ACC112 (cell line): ENCODE results near the gene PGK1.
"Not testable (repeated sequence)": the region's sequence is repeated elsewhere in the genome, so short reads cannot be mapped to it uniquely, and the experiment has no call there.

Experiments
- H2AFZ ChIP-seq: fragments of 200-600 bp; sonication (generic); one replicate; pipeline ENCODE4 v1.6.0; 2017; ENCODE audit warnings: antibody characterized with exemption, low read length; ENCODE audit not compliant: unreplicated experiment
- H3K27ac ChIP-seq: fragments of 200-600 bp; sonication (generic); 2 replicates; pipeline ENCODE4 v1.5.1; 2014; ENCODE audit warnings: low read depth, mild to moderate bottlenecking, antibody characterized with exemption, low read length, moderate library complexity
- H3K27me3 ChIP-seq: fragments of 200-600 bp; sonication (generic); 2 replicates; pipeline ENCODE4 v1.6.1; 2014; ENCODE audit warnings: mild to moderate bottlenecking, antibody characterized with exemption, low read length, moderate library complexity, mixed read lengths; ENCODE audit not compliant: insufficient read depth
- H3K36me3 ChIP-seq: fragments of 200-600 bp; sonication (generic); 2 replicates; pipeline ENCODE4 v1.6.1; 2016; ENCODE audit warnings: mild to moderate bottlenecking, antibody characterized with exemption, low read length, moderate library complexity, mixed read lengths; ENCODE audit not compliant: insufficient read depth
- H3K4me1 ChIP-seq: fragments of 200-600 bp; sonication (generic); one replicate; pipeline ENCODE4 v1.6.1; 2016; ENCODE audit warnings: low read length, mixed read lengths; ENCODE audit not compliant: insufficient read depth, unreplicated experiment, control insufficient read depth
- H3K4me3 ChIP-seq: fragments of 200-600 bp; sonication (generic); 2 replicates; pipeline ENCODE4 v1.5.1; 2014; ENCODE audit warnings: mild to moderate bottlenecking, low read depth, low read length
- H3K79me2 ChIP-seq: fragments of 200-600 bp; sonication (generic); one replicate; pipeline ENCODE4 v1.6.0; 2016; ENCODE audit warnings: low read length; ENCODE audit not compliant: control insufficient read depth, unreplicated experiment, insufficient read depth

Gene PGK1

DNA sequence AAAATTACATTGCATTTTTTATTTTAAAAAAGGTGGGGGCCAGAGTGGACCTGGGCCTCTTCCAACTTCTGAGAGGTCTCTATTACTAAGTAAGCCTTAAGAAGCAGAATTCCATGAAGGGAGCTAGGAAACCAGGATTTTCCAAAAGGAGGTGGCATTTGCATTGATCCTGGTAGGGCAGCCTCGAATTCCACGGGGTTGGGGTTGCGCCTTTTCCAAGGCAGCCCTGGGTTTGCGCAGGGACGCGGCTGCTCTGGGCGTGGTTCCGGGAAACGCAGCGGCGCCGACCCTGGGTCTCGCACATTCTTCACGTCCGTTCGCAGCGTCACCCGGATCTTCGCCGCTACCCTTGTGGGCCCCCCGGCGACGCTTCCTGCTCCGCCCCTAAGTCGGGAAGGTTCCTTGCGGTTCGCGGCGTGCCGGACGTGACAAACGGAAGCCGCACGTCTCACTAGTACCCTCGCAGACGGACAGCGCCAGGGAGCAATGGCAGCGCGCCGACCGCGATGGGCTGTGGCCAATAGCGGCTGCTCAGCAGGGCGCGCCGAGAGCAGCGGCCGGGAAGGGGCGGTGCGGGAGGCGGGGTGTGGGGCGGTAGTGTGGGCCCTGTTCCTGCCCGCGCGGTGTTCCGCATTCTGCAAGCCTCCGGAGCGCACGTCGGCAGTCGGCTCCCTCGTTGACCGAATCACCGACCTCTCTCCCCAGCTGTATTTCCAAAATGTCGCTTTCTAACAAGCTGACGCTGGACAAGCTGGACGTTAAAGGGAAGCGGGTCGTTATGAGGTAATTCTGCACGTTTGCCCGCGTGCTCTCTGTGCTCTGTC is at the start of gene PGK1:
Gene PGK1 (plus strand): TSS at position 626 of the 824 bp plus-strand sequence. CDS start 93 bp downstream, at position 719.
- Histone ChIP-seq H3K27me3 (no peaks in the 10 kb centered on the region), H2AFZ (peak within 1 kb of the TSS; percentile 75), H3K36me3 (peaks cover 19% of the 10 kb centered on the region), H3K4me1 (peaks cover 9% of the 10 kb centered on the region), H3K27ac (peak within 1 kb of the TSS; percentile 89), H3K4me3 (peak within 1 kb of the TSS; percentile 99), H3K79me2 (peaks cover 48% of the 10 kb centered on the region)

DNA sequence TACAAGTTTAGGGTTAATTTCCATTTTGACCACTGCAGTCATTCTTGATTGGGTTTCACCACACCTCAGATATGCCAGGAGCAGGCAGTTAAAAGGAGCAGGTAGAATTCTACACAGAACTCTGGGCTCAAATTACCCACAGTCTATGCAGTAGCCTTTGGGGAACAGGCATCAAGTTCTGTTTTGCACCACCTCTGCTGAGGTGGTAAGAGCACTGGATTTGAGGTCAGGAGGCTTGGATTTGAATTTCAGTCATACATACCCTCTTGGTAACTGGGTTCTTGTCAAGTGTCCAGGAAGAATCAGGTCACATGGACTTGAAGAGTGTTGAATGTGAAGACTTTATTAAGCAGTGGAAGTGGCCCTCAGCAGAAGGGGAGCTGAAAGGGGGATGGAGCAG is 40.4 kb upstream of the PGK1 start:
- Histone ChIP-seq H2AFZ (no peak overlapping the region), H3K27ac (no peak overlapping the region), H3K79me2 (no peaks in the 10 kb centered on the region), H3K27me3 (no peaks in the 10 kb centered on the region), H3K4me3 (no peak overlapping the region), H3K4me1 (peaks cover 6% of the 10 kb centered on the region), H3K36me3 (no peaks in the 10 kb centered on the region)

DNA sequence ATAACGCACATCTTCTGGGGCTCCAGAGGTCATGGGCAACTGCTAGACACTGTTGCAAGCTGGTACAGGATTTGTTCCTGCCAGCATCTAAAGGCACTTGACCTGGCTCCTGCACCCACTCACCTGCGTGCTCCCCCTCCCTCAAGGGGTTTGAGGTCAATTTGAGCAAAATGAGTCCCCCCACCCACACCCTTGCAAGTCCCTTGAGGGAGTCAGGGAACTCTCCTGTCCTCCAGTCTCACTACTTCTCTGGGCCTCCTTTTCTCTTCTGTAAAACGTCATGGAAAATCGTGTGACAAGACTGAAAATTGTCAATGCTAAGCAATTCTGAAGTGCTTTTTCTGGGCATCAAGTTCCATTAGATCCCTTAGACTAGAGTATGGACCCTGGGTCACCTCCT is 39.9 kb upstream of the PGK1 start:
- Histone ChIP-seq H3K79me2 (no peaks in the 10 kb centered on the region), H3K4me3 (no peak overlapping the region), H3K27me3 (no peaks in the 10 kb centered on the region), H2AFZ (no peak overlapping the region), H3K27ac (no peak overlapping the region), H3K4me1 (peaks cover 6% of the 10 kb centered on the region), H3K36me3 (no peaks in the 10 kb centered on the region)

DNA sequence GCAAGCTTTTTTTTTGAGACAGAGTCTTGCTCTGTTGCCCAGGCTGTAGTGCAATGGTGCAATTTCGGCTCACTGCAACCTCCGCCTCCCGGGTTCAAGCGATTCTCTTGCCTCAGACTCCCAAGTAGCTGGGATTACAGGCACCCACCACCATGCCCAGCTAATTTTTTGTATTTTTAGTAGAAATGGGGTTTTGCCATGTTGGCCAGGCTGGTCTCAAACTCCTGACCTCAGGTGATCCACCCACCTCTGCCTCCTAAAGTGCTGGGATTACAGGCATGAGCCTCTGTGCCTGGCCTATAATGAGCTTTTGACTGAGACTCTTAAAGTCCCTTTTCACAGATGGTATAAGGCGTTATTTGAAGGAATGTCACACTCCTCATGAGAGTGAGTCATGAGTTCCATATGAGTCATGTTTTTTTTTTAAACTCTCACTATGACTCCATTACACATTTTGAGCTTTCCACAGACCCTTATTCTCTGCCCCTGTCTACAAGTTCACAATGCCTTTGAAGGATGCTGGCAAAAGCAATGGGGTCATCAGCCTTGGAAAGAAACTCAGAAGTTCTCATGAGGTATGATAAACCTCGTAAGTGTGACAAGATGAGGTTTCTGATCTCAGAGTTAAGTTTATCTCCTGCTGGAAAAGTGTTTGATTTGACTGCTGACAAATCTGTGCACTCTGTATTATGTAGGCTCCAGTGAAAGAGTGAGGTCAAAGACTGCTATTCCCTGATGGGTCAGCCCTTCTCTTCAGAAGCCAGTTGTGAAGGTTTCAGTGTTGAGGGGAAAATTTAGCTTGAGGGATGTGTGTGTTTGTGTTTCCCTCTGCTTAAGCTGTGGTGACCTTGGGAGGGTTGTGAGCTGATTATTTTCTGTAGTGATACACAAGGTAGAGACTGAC is 39.1 kb upstream of the PGK1 start:
- H3K79me2 ChIP-seq, H3K27me3 ChIP-seq, H3K4me3 ChIP-seq, H3K36me3 ChIP-seq, H3K4me1 ChIP-seq: not testable (repeated sequence)
- H3K27ac ChIP-seq: peak overlapping the region; percentile 87
- H2AFZ ChIP-seq: peak overlapping the region; percentile 31

DNA sequence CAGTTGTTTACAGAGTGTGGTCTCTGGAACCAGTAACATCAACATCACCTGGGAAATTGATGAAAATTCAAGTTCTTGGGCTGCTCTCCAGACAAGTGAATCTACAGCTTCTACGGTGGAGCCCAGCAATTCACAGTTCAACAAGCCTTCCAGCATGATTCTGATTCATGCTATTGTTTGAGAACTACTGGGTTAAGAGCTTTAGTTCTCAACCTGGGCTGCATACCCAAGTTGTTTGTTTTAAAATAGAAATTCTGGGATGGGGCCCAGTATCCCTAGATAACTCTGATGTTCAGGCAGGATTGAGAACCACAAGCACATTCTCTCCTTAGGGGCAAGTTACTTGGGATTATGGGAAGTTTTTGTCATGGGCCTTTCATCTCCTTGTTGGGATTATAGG is 37.9 kb upstream of the PGK1 start:
- Histone ChIP-seq H3K4me3 (no peak overlapping the region), H2AFZ (no peak overlapping the region), H3K36me3 (no peaks in the 10 kb centered on the region), H3K27ac (no peak overlapping the region), H3K4me1 (peaks cover 6% of the 10 kb centered on the region), H3K27me3 (no peaks in the 10 kb centered on the region), H3K79me2 (no peaks in the 10 kb centered on the region)

DNA sequence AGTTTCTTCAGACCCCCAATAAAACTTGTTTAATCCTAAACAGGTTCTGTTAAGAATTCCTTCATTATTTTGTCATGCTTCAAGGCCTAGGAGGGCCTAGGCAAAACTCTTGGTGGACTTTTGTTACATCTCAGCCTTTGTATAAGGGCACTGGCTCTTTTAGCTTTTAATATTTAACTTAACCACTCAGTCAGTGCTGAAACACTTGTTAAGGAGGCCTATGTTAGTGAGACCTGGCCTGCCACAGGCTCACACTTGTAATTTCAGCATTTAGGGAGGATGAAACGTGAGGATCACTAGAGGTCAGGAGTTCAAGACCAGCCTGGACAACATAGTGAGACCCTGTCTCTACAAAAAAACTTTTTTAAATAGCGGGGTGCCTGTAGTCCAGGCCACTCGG is 32.7 kb upstream of the PGK1 start:
- H3K27me3 ChIP-seq: no peaks in the 10 kb centered on the region
- no peak overlapping the region for H3K4me3 ChIP-seq
- H3K79me2 ChIP-seq: no peaks in the 10 kb centered on the region
- H3K36me3 ChIP-seq: no peaks in the 10 kb centered on the region
- no peak overlapping the region for H3K27ac ChIP-seq
- H2AFZ ChIP-seq: no peak overlapping the region
- H3K4me1 ChIP-seq: no peaks in the 10 kb centered on the region

DNA sequence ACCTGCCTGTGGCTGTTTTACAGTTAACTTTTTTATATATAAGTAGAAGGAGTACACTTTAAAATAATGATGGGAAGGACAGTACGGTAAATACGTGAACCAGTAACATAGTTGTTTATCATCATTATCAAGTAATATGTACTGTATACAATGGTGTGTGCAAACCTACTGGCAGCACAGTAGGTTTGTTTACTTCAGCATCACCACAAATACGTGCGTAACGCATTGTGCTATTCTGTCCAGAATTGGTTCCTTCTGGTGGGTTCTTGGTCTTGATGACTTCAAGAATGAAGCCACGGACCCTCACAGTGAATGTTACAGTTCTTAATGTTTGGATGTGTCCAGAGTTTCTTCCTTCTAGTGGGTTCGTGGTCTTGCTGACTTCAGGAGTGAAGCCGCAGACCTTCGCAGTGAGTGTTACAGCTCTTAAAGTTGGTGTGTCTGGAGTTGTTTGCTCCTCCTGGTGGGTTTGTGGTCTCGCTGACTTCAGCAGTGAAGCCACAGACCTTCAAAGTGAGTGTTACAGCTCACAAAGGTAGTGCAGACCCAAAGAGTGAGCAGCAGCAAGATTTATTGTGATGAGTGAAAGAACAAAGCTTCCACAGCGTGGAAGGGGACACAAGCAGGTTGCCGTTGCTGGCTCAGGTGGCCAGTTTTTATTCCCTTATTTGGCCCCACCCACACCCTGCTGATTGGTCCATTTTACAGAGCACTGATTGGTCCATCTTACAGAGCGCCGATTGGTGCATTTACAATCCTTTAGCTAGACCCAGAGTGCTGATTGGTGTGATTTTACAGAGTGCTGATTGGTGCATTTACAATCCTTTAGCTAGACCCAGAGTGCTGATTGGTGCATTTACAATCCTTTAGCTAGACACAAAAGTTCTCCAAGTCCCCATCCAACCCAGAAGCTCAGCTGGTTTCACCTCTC is 30.6 kb upstream of the PGK1 start:
- not testable (repeated sequence) for H3K79me2 ChIP-seq, H3K4me3 ChIP-seq, H3K27me3 ChIP-seq, H2AFZ ChIP-seq, H3K36me3 ChIP-seq, H3K4me1 ChIP-seq, H3K27ac ChIP-seq

DNA sequence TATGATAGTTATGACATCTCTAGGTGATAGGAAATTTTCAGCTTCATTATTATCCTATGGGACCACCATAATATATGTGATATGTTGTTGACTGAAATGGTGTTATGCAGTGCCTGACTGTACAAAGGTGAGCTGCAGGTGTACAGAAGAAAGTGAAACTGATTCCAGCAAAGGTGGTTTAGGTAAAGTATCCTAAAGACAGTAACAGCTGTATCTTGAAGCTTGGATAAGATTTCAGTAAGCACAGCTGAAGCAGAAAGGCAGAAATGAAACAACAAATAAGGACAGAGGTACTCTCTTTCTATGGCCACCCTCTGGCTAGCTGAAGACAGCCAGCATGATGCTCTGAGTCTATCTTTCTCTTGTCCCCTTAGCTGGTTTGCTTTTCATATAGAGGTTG is 30.0 kb upstream of the PGK1 start:
- no peaks in the 10 kb centered on the region for H3K36me3 ChIP-seq
- no peaks in the 10 kb centered on the region for H3K27me3 ChIP-seq
- H3K27ac ChIP-seq: no peak overlapping the region
- H2AFZ ChIP-seq: no peak overlapping the region
- no peaks in the 10 kb centered on the region for H3K79me2 ChIP-seq
- no peak overlapping the region for H3K4me3 ChIP-seq
- H3K4me1 ChIP-seq: no peaks in the 10 kb centered on the region

DNA sequence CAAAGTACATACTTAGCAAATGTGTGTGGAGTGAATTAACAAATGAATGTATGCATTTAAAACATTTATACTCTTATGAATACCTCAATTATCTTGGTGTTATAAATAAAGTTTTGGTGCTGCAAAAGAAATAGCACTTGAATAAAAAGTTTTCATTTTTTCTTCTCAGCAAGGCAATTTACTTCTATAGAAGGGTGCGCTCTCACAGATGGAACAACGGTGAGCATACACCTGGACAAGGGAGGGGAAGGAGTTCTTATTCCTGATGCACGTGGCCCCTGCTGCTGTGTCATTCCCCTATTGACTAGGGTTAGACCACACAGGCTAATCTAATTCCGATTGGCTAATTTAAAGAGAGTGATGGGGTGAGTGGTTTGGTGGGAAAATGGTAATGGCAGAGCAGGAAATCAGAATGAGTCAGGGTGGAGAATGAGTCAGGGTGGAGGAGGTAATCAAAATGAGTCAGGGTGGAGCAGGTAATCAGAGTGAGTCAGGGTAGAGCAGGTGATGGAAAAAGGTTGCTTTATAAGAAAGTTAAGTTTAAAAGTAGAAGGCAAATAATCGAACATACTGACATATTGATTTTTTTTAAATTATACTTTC is 28.2 kb upstream of the PGK1 start:
- Histone ChIP-seq H3K4me1 (no peaks in the 10 kb centered on the region), H3K79me2 (no peaks in the 10 kb centered on the region), H3K27me3 (no peaks in the 10 kb centered on the region), H2AFZ (no peak overlapping the region), H3K27ac (no peak overlapping the region), H3K4me3 (no peak overlapping the region), H3K36me3 (no peaks in the 10 kb centered on the region)

DNA sequence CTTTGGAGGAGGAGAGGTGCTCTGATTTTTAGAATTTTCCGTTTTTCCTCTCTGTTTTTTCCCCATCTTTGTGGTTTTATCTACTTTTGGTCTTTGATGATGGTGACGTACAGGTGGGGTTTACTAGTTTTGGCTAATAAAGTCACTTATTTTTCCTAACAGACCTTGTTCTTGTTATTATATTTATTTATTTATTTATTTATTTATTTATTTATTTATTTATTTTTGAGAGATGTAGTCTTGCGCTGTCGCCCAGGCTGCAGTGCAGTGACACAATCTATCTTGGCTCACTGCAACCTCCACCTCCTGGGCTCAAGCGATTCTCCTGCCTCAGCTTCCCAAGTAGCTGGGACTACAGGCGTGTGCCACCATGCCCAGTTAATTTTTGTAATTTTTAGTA is 22.6 kb upstream of the PGK1 start:
- not testable (repeated sequence) for H3K4me3 ChIP-seq, H3K27me3 ChIP-seq, H3K4me1 ChIP-seq, H2AFZ ChIP-seq, H3K36me3 ChIP-seq, H3K27ac ChIP-seq, H3K79me2 ChIP-seq
